NCI-H1930 (cell line): ENCODE measurements around the gene NR2F6.
"Not testable (repeated sequence)": the region's sequence is repeated elsewhere in the genome, so short reads cannot be mapped to it uniquely, and the experiment has no call there.

Experiments used
- DNase-seq, 2 experiments: peaks; one replicate each; lab custom pipeline; 2025; lab: John Stamatoyannopoulos, UW

The NR2F6 gene

DNA sequence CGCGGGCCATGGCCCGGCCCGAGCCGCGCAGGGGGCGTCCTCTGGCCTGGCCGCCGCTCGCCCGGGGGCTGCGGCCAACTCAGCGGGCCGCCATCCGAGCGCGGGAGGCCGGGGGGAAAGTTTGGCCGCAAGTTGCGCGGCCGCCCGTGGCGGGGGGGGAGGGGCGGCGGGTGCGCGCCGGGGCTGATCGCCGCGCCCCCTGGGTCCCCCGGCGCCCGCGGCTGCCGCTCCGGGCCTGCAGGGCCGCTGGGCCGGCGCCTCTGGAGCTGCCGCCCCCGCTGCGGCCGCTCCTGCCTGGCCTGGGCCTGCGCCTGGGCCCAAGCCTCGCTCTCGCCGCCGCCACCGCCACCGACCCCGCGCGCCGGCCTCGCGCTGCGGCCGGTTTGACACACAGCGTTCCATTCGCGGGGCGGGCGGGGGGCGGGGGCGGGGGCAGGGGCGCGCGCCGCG, at the start of gene NR2F6:
Gene NR2F6, minus strand, starts transcription at position 385 of the 450 bp plus-strand sequence. CDS start 699 bp downstream, outside the sequence.
- no peak for DNase-seq

DNA sequence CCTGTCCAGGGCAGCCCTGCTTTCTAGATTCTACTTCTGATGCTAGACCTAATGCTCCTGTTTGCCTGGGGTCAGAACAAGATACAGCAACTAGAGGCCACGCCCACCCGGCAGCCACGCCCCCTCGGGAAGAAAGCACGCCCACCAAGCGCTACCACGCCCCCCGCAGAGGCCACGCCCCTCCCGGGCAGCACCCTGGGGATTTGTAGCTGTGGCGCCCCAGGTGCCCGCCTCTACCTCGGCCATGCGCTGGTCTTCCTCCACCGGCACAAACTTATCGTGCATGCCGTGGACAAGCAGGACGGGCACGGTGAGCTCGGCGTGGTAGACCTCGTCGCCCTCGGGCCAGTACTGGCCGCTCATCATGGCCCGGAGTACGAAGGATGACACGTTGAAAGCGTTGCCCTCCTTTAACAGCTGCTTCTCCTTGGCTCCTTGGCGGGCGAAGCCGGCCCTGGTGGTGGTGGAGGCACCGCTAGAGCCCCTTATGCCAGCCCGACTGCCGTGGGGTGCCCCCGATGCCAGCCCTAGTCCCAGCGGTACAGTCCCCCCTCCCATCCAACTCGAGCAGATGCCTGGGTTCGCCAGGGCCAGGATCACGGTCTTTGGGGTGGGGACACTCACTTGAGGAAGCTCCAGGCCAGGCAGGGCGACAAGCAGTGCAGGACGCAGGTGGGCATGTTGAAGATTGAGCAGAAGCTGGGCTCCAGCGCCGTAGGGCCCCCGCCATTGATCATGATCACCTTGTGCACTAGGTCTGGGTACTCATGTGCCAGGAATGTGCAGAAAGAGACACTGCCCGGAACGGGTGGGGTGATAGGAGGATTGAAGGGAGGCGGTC, 48.6 kb upstream of the NR2F6 start:
- no peak for DNase-seq

DNA sequence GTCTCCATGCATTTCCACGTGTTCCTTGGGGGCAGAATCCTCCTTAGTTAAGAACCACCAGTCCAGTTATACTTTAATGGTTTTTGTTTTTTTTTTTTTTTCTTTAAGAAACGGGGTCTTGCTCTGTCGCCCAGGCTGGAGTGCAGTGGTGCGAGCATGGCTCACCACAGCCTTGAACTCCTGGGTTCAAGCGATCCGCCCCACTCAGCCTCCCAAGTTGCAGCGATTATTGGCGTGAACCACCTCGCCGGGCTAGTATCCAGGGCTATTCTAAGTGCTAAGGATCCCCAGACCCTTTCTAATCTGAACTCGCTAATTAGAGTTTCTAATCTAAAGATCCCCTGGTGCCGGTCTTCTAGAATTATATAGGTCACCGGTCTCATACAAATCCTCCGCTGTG, 47.9 kb upstream of the NR2F6 start:
- no peak for DNase-seq

DNA sequence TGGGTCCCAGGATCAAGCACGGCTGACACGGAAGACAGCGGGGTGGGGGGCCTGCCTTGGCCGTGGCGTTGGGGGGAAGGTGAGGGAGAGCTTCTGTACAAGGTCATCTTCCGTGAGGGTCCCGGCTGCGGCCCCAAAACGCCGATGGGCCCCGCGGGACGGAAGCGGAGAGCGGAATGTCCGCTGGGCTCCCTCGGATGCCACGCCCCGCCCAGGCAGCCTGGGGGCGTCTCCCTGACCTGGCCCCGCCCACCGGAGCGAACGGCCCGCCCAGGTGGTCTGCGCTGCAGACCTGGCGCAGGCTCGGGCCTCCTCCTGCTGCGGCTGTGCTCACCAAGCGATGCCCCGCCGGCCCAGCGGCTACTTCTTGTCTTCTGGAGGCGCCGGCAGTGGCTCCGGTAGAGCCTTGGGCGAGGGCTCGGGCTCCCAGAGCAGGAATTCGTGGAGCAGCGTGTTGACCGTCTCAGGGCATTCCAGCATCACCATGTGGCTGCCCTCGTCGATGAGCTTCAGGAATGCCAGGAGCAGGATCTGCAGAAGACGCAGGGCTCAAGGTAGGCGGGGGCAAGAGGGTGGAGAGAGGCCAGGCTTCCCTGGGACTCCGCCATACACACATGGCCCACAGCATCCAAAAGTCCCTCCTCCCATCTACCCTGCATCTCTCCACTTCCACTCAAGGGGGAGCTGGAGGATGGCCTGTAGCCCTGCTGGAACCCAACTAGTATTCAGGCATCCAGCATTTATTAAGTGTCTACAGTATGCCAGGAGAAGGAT, 46.8 kb upstream of the NR2F6 start:
- DNase-seq, result no peak

DNA sequence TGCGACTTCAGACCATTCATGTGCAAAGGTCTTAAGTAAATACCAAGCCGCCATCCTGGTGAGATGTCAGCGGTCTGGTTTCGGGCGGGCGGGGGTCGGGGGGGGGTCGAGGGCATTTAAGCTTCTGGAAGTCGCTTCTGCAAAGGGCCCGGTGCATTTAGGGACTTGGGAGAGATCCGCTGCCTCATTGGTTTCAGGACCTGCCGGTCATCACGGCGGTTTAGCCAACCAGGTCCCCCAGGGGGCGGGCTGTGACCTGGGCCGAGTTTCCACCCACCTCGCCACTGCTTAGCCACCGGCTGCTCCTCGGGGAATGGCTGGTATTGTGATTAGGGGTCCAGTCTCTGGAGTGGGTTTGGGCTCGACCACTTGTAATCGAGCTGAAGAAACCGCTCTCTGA, 43.8 kb upstream of the NR2F6 start:
- peak; percentile 8 to 40 for DNase-seq

DNA sequence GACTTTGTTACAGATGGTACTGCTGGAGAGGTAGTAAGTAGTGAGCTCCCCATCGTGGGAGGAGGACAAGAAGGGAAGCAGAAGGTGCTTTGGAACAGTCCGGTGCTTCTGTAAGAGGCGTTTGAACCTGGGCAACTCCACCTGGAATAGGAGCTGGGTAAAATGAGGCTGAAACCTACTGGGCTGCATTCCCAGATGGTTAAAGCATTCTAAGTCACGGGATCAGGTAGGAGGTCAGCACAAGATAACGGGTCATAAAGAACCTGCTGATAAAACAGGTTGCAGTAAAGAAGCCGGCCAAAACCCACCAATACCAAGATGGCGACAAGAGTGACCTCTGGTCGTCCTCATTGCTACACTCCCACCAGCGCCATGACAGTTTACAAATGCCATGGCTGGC, 41.0 kb upstream of the NR2F6 start:
- no peak for DNase-seq

DNA sequence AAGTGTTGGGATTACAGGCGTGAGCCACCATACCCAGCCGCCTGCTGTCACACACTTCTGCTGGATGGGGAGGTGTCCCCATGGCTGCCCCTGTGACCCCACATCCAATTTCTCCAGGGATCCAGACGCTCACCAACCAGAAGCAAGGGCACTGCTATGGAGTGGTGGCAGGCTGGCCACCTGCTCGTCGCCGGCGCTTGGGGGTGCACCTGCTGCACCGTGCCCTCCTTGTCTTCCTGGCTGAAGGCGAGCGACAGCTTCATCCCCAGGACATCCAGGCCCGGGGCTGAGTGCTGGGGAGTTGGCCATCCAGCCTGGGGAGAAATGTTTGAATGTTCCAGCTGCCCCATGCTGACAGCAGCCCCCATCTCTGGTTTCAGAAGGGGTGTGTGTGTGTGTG, 40.5 kb upstream of the NR2F6 start:
- DNase-seq, result no peak

DNA sequence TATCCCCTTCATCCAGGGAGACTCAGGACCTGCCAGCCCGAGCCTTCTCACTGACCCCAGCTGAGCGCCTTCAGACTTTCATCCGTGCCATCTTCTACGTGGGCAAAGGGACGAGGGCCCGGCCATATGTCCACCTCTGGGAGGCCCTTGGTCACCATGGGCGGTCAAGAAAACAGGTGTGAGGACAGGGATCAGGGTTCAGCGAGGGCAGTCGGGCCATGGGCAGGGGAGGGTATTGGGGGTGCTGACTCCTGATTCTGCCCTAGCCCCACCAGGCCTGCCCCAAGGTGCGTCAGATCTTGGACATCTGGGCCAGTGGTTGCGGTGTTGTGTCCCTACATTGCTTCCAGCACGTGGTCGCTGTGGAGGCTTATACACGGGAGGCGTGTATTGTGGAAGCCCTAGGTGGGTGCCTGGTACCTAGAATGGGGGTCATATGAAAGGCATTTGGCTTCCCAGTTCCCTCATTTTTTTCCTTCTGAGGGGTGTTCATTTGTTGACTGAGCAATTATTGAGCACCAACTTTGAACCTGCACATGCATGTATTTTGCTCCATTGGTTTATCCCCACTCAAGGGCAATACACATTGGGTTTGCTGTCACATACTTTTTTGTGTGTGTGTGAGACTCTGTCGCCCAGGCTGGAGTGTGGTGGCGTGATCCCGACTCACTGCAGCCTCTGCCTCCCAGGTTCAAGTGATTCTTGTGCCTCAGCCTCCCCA, 39.9 kb upstream of the NR2F6 start:
- no peak for DNase-seq

DNA sequence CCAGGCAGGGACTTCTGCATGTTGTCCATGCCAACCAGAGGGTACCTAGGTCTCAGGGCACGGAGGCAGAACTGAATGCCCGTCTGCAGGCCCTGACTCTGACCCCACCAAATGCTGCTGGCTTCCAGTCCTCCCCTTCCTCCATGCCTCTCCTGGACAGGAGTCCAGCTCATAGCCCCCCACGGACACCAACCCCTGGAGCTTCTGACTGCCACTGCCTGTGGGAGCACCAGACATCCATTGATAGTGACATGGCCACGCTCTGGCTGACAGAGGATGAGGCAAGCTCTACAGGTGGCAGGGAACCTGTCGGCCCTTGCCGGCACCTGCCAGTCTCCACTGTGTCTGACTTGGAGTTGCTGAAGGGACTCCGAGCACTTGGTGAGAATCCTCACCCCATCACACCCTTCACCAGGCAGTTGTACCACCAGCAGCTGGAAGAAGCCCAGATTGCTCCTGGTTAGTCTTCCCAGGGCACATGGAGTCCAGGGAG, 37.8 kb upstream of the NR2F6 start:
- no peak for DNase-seq

DNA sequence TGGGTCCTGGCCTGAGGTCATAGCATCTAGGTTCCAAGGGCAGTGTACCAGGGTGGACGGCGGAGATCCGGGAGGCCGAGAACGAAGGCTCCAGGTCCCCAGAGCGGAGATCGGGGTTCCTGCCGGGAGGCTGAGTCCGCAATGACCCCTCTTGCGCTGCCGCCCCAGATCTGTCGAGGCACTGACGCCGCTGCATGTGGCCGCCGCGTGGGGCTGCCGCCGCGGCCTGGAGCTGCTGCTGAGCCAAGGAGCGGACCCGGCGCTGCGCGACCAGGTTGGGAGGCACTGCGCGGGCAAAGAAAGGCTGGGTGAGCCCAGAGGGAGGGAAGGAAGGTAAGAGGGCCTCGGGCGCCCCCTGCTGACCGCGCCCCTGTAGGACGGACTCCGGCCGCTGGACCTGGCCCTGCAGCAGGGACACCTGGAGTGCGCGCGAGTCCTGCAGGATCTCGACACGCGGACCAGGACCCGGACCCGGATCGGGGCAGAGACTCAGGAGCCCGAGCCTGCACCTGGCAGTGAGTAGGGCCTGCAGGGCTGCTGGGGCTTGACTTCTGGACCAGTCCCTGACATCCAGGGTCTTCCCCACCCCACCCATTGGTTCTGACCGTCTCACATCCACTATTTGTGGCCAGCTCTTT, 36.9 kb upstream of the NR2F6 start:
- DNase-seq, result peak; percentile 53 to 68

DNA sequence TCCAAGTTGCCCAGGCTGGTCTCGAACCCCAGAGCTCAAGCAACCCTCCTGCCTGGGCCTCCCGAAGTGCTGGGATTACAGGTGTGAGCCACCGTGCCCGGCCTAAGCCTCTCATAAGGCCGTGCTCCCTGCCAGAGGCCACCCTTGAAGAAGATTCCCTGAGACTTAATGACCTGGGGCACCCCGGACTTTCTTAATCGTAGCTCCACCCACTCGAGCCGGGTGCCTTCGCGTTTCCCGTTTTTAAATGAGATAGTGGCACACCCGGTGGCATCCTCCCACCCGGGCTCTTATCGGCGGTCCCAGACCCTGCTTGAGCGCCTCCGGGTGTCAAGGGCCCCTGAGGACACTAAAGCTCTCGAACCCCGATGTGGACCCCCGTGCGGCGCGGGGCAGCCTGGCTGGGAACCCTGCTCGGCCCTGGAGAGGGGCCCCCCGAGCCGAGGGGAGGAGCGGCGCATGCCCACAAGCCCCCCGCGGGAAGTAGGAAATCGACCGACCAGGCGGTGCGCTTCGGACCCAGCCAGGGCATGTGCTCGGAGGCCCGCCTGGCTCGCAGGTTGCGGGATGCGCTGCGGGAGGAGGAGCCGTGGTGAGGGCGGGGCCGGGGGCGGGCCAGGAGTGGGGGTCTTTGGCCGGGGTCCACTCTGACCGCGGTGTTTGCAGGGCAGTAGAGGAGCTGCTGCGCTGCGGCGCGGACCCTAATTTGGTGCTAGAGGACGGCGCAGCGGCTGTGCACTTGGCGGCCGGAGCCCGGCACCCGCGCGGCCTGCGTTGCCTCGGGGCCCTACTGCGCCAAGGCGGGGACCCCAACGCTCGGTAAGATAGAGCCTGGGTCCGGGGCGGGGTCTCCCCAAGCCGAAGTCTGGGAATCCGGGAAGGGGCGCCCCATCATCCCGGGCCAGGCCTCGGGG, 35.9 kb upstream of the NR2F6 start, which contains the start of gene ANKLE1:
Gene ANKLE1, plus strand, starts transcription at position 511 of the 914 bp plus-strand sequence. Its CDS starts 20 bp downstream, at position 531.
- peak; percentile 15 to 19 for DNase-seq

DNA sequence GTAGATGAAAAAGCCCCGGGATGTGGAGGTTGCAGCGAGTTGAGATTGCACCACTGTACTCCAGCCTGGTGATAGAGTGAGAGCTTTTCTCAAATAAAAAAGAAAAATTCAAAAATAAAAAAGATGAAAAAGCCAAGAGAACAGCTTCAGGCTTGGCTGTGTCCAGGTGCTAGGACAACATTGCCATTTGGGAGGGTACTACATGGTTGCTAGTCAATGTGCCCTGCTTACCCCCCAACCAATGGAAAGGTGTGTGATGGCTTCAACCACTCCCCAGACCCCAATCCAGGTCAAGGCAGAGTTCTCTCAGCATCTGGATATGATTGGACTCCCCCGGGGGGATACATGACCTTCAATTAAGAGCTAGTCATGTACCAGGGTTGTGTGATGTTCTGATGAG, 33.7 kb upstream of the NR2F6 start:
- no peak for DNase-seq

DNA sequence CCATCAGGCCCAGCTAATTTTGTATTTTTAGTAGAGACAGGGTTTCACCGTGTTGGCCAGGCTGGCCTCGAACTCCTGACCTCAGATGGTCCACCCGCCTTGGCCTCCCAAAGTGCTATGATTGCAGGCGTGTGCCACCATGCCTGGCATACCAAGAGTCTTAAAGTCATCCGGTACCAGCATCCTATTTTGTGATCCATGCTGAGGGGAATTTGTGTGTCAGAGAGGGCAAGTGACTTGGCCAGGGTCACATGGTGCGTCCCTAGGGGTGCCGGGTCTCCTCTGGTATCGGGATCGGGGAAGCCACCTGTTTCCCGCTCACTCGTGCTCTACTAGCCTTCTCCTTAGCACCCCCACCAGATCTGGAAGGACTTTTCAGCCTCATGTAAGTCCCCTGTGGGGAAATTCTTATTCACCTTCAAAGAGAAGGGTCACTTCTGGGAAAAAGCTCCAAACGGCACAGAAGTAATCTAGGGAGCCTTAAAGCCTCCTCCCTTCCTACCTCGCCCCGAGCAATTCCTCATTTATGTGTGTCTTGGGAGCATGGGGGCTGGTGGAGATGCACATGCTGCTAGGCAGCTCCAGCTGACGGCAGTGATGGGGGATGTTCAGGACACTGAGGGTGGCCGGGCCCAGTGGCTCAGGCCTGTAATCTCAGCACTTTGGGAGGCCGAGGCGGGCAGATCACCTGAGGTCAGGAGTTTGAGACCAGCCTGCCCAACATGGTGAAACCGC, 29.9 kb upstream of the NR2F6 start:
- no peak for DNase-seq

DNA sequence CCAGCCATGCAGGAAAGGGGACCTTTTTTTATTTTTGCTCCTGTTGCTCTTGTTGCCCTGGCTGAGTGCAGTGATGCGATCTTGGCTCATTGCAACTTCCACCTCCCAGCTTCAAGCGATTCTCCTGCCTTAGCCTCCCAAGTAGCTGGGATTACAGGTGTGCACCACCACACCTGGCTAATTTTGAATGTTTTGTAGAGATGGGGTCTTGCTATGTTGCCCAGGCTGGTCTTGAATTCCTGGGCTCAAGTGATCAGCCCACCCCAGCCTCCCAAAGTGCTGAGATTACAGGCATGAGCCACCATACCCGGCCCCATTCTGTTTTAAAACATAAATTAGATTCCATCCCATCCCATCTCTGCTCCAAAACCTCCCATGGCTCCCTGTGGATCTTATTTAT, 29.2 kb upstream of the NR2F6 start:
- not testable (repeated sequence) for DNase-seq

DNA sequence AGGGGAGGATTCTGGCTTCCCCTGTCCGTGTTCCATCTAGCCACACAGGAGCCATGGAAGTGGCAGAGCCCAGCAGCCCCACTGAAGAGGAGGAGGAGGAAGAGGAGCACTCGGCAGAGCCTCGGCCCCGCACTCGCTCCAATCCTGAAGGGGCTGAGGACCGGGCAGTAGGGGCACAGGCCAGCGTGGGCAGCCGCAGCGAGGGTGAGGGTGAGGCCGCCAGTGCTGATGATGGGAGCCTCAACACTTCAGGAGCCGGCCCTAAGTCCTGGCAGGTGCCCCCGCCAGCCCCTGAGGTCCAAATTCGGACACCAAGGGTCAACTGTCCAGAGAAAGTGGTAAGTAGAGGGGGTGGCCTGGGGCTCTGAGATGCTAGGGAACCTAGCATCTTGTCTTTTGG, 23.0 kb upstream of the NR2F6 start:
- DNase-seq, result no peak

DNA sequence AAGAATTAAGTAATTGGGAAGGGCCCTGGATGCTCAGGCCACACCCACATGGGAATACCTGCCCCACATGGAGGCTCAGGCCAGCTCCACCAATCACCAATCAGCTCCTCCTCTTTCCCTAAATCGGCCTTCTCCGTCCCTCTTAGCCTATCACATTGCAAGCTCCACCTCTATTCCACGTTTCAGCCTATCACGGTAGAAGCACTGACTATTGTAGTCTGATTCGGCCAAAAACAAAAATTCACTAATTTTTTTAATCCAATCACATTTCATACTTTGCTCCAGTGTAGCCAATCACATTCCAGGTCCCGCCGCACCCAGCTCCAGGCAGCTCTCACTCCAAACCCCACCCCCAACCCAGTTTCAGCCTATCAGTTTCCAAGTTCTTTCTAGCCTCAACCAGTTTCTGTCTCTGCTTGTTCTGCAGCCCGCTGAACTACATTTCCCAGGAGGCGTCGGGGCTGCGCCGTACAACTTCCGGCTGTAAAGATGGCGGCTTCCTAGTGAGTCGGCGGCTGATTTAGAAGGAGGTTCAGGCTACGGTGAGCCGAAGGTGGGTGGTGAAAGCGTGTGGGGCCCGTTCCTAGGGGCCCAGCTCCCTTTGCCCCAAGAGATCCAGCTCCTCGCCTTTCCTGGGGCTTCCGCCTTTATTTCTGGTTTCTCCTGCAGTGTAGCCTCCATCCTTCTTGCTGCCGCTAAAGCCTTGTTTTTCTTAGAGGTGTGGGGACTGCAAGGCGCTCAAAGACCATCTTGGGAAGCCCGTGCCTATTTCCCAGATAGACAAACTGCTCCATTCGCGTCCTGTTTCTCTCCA, 21.5 kb upstream of the NR2F6 start, which contains the start of gene BABAM1:
Gene BABAM1, plus strand, starts transcription at position 469 of the 814 bp plus-strand sequence. CDS start 1,364 bp downstream, outside the sequence.
- peak; percentile 83 to 86 for DNase-seq

DNA sequence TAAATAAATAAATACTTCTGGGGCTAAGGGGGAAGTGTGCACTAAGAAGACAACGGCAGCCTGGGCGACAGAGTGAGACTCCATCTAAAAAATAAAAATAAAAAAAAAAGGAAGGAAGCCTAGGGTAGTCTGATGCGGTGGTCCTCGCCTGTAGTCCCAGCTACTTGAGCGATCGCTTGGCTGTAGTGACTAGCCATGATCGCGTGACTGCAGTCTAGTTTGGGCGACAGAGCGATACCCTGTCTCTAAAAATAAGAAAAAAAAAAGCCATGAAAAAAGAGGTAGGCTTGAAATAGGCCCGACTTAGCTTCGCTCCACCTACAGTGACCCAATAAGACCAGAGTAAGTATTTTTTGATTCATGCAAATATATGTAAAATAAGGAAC, 20.9 kb upstream of the NR2F6 start:
- no peak for DNase-seq

DNA sequence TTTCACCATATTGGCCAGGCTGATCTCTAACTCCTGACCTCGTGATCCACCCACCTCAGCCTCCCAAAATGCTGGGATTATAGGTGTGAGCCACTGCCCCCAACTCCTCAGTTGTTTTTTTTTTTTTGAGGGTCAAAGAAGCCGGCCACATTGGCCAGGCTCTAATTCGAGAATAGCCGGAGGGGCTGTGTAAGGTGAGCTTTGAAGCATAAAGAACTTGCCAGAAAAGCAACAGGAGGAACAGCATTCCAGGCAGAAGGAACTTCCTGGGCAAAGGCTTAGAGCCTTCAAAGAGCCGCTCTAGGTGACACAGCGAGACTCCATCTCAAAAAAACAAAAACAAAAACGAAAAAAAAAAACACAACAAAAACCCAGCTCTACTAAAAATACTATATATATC, 20.3 kb upstream of the NR2F6 start:
- DNase-seq, result no peak

DNA sequence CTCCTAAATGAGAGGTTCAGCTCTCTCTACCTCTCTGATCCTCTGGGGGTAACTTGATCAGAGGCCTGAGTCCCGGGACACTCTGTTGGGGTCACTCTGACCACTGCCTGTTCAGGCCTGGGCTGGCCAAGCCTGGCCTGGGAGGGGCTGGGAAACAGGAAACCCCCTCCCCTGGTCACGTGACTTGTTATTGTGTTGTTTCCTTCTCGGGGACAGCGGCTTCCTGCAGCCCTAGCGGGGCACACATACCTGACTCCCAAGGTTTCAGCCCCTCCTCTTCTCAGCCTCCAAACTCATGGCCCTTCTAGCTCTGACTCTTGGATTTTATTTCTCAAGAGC, 18.9 kb upstream of the NR2F6 start, which contains the start of gene USHBP1:
Gene USHBP1, minus strand, starts transcription at position 105 of the 339 bp plus-strand sequence. CDS start 446 bp downstream, outside the sequence.
- no peak for DNase-seq
